ENCODE measurements around the gene AMH. TPM values are rescaled to one million over a fixed set of nuclear protein-coding genes. Genes with fewer than 3 reads are reported as not detected.

The AMH gene
- total RNA-seq, 2 donors from 2014 or later, result 0.46 to 160 TPM

- no peak for TF ChIP-seq POLR2AphosphoS5 (IDR thresholded peaks at IDR 0.05)
- TF ChIP-seq, protein P1, sequence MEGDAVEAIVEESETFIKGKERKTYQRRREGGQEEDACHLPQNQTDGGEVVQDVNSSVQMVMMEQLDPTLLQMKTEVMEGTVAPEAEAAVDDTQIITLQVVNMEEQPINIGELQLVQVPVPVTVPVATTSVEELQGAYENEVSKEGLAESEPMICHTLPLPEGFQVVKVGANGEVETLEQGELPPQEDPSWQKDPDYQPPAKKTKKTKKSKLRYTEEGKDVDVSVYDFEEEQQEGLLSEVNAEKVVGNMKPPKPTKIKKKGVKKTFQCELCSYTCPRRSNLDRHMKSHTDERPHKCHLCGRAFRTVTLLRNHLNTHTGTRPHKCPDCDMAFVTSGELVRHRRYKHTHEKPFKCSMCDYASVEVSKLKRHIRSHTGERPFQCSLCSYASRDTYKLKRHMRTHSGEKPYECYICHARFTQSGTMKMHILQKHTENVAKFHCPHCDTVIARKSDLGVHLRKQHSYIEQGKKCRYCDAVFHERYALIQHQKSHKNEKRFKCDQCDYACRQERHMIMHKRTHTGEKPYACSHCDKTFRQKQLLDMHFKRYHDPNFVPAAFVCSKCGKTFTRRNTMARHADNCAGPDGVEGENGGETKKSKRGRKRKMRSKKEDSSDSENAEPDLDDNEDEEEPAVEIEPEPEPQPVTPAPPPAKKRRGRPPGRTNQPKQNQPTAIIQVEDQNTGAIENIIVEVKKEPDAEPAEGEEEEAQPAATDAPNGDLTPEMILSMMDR (IDR thresholded peaks at IDR 0.05), result peak in 1 of 4 experiments; percentile 22
- no peak for DNase-seq (ENCODE audit: low spot score)
- no peaks in the 10 kb centered on the region for H3K4me1 ChIP-seq (replicated peaks)
- peaks cover 10 to 20% of the 10 kb centered on the region in 2 donors for H3K36me3 ChIP-seq
- H3K9me3 ChIP-seq, result no peaks in the 10 kb centered on the region
- WGBS, result 77% methylated on average over 20 of the region's 20 CpGs
- no peak overlapping the region for H3K4me3 ChIP-seq
- intact Hi-C loops (cut with DNase I), result loop anchor here (5.0 kb wide), 2 partner anchors 35 to 65 kb away; no protein-coding TSS in a partner anchor
- no peak overlapping the region for H3K27ac ChIP-seq
- no peaks in the 10 kb centered on the region for H3K27me3 ChIP-seq (replicated peaks; ENCODE audit: insufficient read depth)
Measured at GRCh38 chr19:2221918-2222317, 27.2 kb upstream of the AMH start.

DNA sequence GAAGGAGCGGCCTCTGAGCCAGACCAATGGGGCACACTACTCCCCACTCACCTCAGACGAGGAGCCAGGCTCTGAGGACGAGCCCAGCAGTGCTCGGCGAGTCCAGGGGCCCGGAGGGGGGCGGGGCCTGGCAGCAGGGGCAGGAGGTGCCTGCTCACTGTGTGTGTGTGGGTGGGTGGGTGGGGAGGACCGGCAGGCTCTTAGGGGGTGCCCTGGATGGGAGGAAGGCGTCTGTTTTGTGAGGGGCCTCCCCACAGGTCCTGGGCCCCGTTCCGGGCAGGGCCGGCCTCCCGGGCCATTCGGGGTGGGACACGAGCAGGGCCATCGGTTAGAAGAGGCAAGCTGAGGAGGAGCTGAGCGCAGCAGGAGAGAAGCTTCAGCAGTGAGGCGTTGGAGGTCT, 25.7 kb upstream of the AMH start:
- no peak for TF ChIP-seq POLR2A (IDR thresholded peaks at IDR 0.05)
- H3K9me3 ChIP-seq, result no peaks in the 10 kb centered on the region
- no peak for DNase-seq (ENCODE audit: low spot score)
- intact Hi-C loops (cut with DNase I), result loop anchor here (5.0 kb wide), 2 partner anchors 36 to 66 kb away; no protein-coding TSS in a partner anchor
- 88% methylated on average over 16 of the region's 18 CpGs for WGBS
- peaks cover 6 to 17% of the 10 kb centered on the region in 2 donors for H3K36me3 ChIP-seq
- H3K4me1 ChIP-seq (replicated peaks), result no peaks in the 10 kb centered on the region
- no peak overlapping the region for H3K27ac ChIP-seq
- H3K27me3 ChIP-seq (replicated peaks; ENCODE audit: insufficient read depth), result no peaks in the 10 kb centered on the region
- no peak overlapping the region for H3K4me3 ChIP-seq

DNA sequence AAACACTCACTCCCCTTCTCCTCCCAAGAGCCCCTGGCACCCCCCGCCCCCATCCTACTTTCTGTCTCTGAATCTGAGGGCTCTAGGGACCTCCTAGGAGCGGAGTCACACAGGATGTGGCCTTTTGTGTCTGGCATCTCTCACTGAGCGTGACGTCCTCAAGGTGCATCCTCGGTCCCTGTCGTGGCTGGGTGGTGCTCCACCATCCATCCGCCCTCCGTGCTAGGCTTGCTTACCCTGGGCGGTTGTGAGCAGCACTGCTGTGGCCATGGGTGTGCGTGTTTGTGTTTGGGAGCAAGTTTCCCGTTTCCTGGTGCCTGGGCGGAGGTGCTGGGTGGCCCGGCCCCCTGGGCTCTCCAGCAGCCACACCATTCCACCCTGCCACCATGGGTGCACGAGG, 25.2 kb upstream of the AMH start:
- no peak for DNase-seq (ENCODE audit: low spot score)
- intact Hi-C loops (cut with DNase I), result loop anchor here (5.0 kb wide), 2 partner anchors 37 to 67 kb away; no protein-coding TSS in a partner anchor
- Histone ChIP-seq H3K27me3 (replicated peaks; ENCODE audit: insufficient read depth) (no peaks in the 10 kb centered on the region), H3K36me3 (peaks cover 6 to 17% of the 10 kb centered on the region in 2 donors), H3K4me1 (replicated peaks) (no peaks in the 10 kb centered on the region), H3K4me3 (no peak overlapping the region), H3K9me3 (no peaks in the 10 kb centered on the region), H3K27ac (no peak overlapping the region)
- TF ChIP-seq POLR2A (IDR thresholded peaks at IDR 0.05) (no peak), POLR2AphosphoS5 (IDR thresholded peaks at IDR 0.05) (no peak)
- TF ChIP-seq, protein P1 (IDR thresholded peaks at IDR 0.05), result no peak
- 93% methylated on average over 14 of the region's 14 CpGs for WGBS

DNA sequence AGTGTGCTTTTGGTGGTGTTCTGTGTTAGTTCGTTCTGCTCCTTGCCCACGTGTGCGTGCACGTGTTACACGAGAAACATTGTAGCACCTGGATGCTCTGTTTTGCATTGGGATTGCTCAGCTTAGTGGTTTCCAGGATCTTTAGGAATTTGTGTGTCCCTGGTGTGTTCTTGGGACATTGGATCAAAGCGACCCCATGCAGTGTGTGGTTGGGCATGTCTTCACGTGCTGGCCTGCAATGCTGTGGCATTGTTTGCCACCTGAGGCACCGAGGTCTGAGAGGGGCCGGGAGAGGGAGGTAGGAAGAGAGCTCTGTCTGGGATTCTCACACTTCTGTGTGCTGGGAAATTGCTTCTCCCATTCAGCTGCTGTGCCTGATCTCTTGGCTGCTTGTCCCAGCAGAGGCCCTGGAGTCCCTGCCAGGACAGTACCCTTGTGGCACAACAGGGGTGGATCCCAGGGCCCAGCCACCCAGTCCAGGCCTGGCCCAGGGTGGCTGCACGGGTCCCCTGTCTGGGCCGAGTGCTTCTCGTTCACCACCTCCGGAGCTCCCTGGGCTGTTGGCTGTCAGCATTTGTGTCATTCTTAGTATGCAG, 24.3 kb upstream of the AMH start:
- TF ChIP-seq POLR2AphosphoS5 (IDR thresholded peaks at IDR 0.05), result no peak
- TF ChIP-seq POLR2A (IDR thresholded peaks at IDR 0.05), result no peak
- TF ChIP-seq, protein P1 (IDR thresholded peaks at IDR 0.05), result no peak
- Histone ChIP-seq H3K36me3 (peaks cover 6 to 17% of the 10 kb centered on the region in 2 donors), H3K9me3 (no peaks in the 10 kb centered on the region), H3K27me3 (replicated peaks; ENCODE audit: insufficient read depth) (no peaks in the 10 kb centered on the region), H3K4me1 (replicated peaks) (no peaks in the 10 kb centered on the region), H3K27ac (no peak overlapping the region), H3K4me3 (no peak overlapping the region)
- WGBS, result 59% methylated on average over 13 of the region's 13 CpGs
- DNase-seq (ENCODE audit: low spot score), result no peak
- intact Hi-C loops (cut with DNase I), result loop anchor here (5.0 kb wide), 2 partner anchors 38 to 68 kb away; no protein-coding TSS in a partner anchor

DNA sequence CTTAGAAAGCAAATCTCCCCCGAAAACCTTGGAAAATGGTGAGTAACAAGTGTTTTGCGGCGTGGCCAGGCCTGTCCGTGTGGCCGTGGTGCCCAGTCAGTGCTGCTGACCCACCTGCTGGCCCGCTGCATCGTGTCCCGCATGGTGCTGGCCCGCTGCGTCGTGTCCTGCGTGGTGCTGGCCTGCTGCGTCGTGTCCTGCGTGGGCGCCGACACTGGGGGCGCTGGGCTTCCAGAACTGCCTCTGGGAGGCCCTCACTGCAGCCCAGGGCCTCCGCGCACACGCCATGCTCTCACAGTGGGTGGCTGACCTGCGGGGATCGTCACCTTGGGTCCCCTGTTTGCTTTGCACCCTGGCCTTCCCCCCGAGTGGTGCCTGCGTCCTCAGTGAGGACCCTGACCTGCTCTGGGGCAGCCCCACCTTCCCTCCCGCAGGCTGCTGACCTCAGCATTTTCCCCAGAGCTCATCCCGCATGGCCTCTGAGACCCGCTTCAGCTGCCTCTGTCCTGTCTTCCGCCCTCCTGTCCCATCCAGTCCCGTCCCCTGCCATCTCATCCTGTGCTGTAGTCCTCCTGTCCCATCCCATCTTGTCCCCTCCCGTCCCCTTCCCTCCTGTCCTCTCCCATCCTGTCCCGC, 23.6 kb upstream of the AMH start:
- TF ChIP-seq POLR2AphosphoS5 (IDR thresholded peaks at IDR 0.05) (no peak), POLR2A (IDR thresholded peaks at IDR 0.05) (no peak)
- TF ChIP-seq, protein P1 (IDR thresholded peaks at IDR 0.05), result no peak
- no peak for DNase-seq (ENCODE audit: low spot score)
- no peaks in the 10 kb centered on the region for H3K27me3 ChIP-seq (replicated peaks; ENCODE audit: insufficient read depth)
- 92% methylated on average over 32 of the region's 32 CpGs for WGBS
- intact Hi-C loops (cut with DNase I), result no loop called here
- H3K4me3 ChIP-seq, result no peak overlapping the region
- no peaks in the 10 kb centered on the region for H3K9me3 ChIP-seq
- no peaks in the 10 kb centered on the region for H3K4me1 ChIP-seq (replicated peaks)
- H3K36me3 ChIP-seq, result peaks cover 6 to 17% of the 10 kb centered on the region in 2 donors
- H3K27ac ChIP-seq, result no peak overlapping the region
